Loucy (cell line): ENCODE measurements around the gene ZFPM1.

ENCODE experiments used
- CTCF ChIP-seq: fragments of 200-600 bp; sonication (generic); conservative IDR thresholded peaks from 2 replicates; pipeline ENCODE4 v1.5.1; 2014; ENCODE audit warnings: mild to moderate bottlenecking, antibody characterized with exemption, low read length
- EZH2phosphoT487 ChIP-seq: fragments of 200-600 bp; IDR thresholded peaks from 2 replicates; pipeline ENCODE4 v1.6.1; 2018; ENCODE audit warnings: antibody characterized with exemption, mild to moderate bottlenecking, moderate library complexity, borderline replicate concordance

- TF ChIP-seq CTCF: peak; percentile 13; the same call in 1 of the 2 replicates
- TF ChIP-seq EZH2phosphoT487: no peak
Measured at GRCh38 chr16:88428616-88429386, 24.3 kb upstream of the ZFPM1 start.
